ENCODE results near the gene SIL1.

The SIL1 gene

GRCh38 chr5:138938526-138938925 is 259.6 kb downstream of the SIL1 start:
- H3K27ac ChIP-seq, result no peak overlapping the region
- TF ChIP-seq CTCF (conservative IDR thresholded peaks at IDR 0.05), result no peak

- no peak for TF ChIP-seq CTCF (conservative IDR thresholded peaks at IDR 0.05)
- no peak overlapping the region for H3K27ac ChIP-seq
These were observed 260.5 kb downstream of the SIL1 start for GRCh38 chr5:138937392-138938387.

- no peak overlapping the region for H3K27ac ChIP-seq
- no peak for TF ChIP-seq CTCF (conservative IDR thresholded peaks at IDR 0.05)
These were observed 261.2 kb downstream of the SIL1 start for GRCh38 chr5:138936968-138937345.

- H3K27ac ChIP-seq, result no peak overlapping the region
- TF ChIP-seq CTCF (conservative IDR thresholded peaks at IDR 0.05), result no peak
These were observed 261.8 kb downstream of the SIL1 start for GRCh38 chr5:138936225-138936967.

- TF ChIP-seq CTCF (conservative IDR thresholded peaks at IDR 0.05), result no peak
- H3K27ac ChIP-seq, result no peak overlapping the region
These were observed 262.7 kb downstream of the SIL1 start for GRCh38 chr5:138935466-138935865.

GRCh38 chr5:138934971-138935370 is 263.2 kb downstream of the SIL1 start:
- no peak overlapping the region for H3K27ac ChIP-seq
- no peak for TF ChIP-seq CTCF (conservative IDR thresholded peaks at IDR 0.05)

GRCh38 chr5:138933522-138934290 is 264.5 kb downstream of the SIL1 start:
- H3K27ac ChIP-seq, result no peak overlapping the region
- TF ChIP-seq CTCF (conservative IDR thresholded peaks at IDR 0.05), result no peak

Measured in VCaP (cell line).